GM19238 (cell line): ENCODE data around the gene KRTAP12-3.
"Not testable (repeated sequence)": the region's sequence is repeated elsewhere in the genome, so short reads cannot be mapped to it uniquely, and the experiment has no call there.

ENCODE experiments used
- DNase-seq: peaks from one replicate; pipeline ENCODE4 v3.0.0; 2011; ENCODE audit warnings: low spot score; ENCODE audit not compliant: insufficient read length

The KRTAP12-3 gene

GRCh38 chr21:44684077-44684476 lies 26.3 kb downstream of the KRTAP12-3 start:
- no peak for DNase-seq

GRCh38 chr21:44684483-44684882 lies 26.8 kb downstream of the KRTAP12-3 start:
- no peak for DNase-seq

GRCh38 chr21:44685050-44685449 lies 27.3 kb downstream of the KRTAP12-3 start:
- not testable (repeated sequence) for DNase-seq

- DNase-seq = no peak
Measured at GRCh38 chr21:44686000-44686781, 28.5 kb downstream of the KRTAP12-3 start.

GRCh38 chr21:44686843-44687561 lies 29.3 kb downstream of the KRTAP12-3 start:
- DNase-seq = no peak

GRCh38 chr21:44687671-44688070 lies 29.9 kb downstream of the KRTAP12-3 start:
- DNase-seq = no peak

- DNase-seq = not testable (repeated sequence)
Measured at GRCh38 chr21:44689740-44690139, 32.0 kb downstream of the KRTAP12-3 start.

- no peak for DNase-seq
Measured at GRCh38 chr21:44691686-44692085, 34.0 kb downstream of the KRTAP12-3 start.

- DNase-seq = no peak
Measured at GRCh38 chr21:44692798-44693512, 35.2 kb downstream of the KRTAP12-3 start.

- no peak for DNase-seq
Measured at GRCh38 chr21:44694776-44695175, 37.0 kb downstream of the KRTAP12-3 start.

- no peak for DNase-seq
Measured at GRCh38 chr21:44695184-44695583, 37.5 kb downstream of the KRTAP12-3 start.

- DNase-seq = no peak
Measured at GRCh38 chr21:44695641-44696040, 37.9 kb downstream of the KRTAP12-3 start.

GRCh38 chr21:44696572-44696971 lies 38.8 kb downstream of the KRTAP12-3 start:
- DNase-seq = no peak

GRCh38 chr21:44697172-44697810 lies 39.6 kb downstream of the KRTAP12-3 start, which contains the start of gene KRTAP10-12:
Gene KRTAP10-12, plus strand, starts transcription at chr21:44697172. Its CDS starts 30 bp downstream, at chr21:44697202.
- not testable (repeated sequence) for DNase-seq

GRCh38 chr21:44697811-44698734 lies 40.3 kb downstream of the KRTAP12-3 start:
- no peak for DNase-seq

GRCh38 chr21:44699502-44700001 lies 41.8 kb downstream of the KRTAP12-3 start:
- no peak for DNase-seq

GRCh38 chr21:44700101-44701022 lies 42.6 kb downstream of the KRTAP12-3 start:
- DNase-seq = no peak

GRCh38 chr21:44701023-44701400 lies 43.3 kb downstream of the KRTAP12-3 start:
- DNase-seq = no peak

GRCh38 chr21:44701541-44701940 lies 43.8 kb downstream of the KRTAP12-3 start:
- DNase-seq = no peak
